ENCODE data around the gene TC2N.
"Not testable (repeated sequence)": the region's sequence is repeated elsewhere in the genome, so short reads cannot be mapped to it uniquely, and the experiment has no call there.

TC2N gene

DNA sequence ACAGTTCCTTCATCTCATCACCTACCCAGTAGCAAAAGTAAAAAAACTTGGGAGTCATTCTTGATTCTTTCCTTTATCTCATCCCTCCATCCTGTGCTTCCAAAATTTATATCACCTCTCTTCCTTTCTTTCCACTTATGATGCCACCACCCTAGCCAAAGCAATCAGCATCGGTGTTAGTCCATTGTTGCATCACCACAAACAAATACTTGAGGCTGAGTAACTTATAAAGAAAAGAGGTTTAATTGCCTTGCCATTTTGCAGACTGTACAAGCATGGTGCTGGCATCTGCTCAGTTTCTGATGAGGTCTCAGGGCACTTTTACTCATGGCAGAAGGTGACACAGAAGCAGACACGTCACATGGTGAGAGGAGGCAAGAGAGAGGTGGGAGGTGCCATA lies 115.6 kb downstream of the TC2N start:
- DNase-seq, result no peak

DNA sequence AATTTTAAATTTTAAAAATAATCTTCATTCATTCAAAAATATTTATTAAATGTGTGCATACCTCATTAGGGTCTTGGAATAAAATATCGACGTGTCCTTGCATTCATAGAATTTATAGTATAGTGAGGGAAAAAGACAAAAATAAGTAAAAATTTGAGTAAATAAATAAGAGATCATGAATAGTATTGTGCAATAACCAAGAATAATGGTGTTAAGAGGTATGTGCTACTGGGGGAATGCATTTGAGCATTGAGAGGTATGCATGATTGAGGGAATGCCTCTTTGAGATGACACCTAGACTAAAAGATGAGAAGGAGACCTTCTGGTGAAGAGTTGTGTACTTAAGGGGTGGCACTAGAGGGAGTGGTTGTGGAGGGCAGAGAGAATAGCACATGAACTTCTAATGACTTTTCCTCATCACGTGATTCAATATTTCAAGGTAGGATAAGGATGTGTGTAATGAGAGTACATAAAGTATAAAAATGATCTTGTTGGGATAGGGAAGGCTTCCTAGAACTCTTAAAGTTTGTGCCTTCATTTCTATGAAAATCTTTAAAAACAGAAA lies 116.6 kb downstream of the TC2N start:
- DNase-seq, result no peak

DNA sequence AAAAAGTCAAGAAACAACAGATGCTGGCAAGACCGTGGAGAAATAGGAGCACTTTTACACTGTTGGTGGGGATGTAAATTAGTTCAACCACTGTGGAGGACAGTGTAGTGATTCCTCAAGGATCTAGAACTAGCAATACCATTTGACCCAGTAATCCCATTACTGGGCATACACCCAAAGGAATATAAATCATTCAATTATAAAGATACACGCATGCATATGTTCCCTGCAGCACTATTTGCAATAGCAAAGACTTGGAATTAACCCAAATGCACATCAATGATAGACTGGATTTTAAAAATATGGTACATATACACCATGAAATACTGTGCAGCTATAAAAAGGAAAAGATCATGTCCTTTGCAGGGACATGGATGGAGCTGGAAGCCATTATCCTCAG lies 117.5 kb downstream of the TC2N start:
- no peak for DNase-seq

DNA sequence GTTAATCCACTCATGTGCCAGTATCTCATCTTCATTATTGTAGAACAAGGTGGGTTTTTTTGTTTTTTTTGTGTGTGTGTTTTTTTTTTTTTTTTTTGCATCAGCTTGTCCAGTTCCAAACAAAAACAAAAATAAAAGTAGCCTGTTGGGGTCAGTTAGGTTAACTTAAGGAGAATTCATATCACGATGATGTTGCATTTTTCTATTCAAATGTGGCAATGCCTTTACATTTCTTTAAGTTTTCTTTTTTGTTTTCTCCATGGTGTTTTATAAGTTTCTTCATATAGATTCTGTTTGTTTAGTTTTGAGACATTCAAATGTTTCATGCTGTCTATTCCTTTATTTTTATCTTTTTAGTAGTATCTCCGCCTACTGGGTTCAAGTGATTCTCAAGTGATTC lies 119.3 kb downstream of the TC2N start:
- no peak for DNase-seq

DNA sequence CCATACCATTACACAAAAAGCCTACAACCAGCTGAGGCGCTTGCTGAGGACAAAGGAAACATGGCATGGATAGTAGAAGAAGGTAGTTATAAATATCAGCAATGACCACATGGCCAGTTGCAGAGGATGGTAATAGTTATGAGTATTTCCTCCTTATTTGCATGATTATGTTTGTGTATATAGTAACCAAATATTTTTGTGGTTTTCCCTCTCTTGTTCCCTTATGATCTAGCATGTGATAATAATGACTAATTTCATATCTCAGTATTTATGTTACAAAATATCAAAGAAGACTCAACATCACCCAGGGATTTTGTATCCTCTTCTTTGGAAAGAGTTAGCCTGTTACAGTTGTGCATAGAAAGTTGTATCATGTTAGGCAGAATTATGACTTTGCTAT lies 122.0 kb downstream of the TC2N start:
- DNase-seq, result no peak

DNA sequence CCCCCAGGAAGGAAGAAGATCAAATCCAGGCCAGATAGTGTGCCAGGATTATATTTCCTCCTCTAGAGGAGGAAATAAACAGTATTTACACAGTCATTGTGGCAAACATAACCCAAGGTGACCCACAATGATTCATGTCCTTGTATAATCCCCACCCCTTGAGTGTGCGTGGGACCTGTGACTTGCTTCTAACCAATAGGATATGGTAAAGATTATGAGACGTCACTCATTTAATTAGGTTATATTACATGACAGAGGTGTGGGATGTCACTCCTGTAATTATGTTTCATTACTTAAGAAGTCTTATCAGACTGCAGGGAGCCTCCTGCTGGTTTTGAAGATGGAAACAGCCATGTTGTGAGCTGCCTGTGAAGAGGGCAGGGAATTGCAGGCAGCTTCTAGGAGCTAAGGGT lies 123.3 kb downstream of the TC2N start:
- DNase-seq, result no peak

DNA sequence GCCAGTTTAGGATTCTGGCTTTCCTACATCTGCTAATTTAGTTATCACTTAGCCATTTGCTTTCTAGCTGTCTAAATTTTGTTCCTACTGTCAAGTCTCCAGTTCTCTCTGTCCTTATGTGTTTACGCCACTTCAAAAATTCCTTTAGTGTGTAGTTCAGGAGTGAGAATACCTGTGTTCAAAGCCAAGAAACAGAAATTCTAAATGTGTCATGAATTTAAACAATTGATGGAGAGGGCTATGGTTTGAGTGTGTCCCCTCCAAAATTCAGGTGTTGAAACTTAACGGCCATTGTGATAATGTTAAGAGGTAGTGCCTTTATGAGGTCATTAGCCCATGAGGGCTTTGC lies 124.1 kb downstream of the TC2N start:
- DNase-seq, result no peak

DNA sequence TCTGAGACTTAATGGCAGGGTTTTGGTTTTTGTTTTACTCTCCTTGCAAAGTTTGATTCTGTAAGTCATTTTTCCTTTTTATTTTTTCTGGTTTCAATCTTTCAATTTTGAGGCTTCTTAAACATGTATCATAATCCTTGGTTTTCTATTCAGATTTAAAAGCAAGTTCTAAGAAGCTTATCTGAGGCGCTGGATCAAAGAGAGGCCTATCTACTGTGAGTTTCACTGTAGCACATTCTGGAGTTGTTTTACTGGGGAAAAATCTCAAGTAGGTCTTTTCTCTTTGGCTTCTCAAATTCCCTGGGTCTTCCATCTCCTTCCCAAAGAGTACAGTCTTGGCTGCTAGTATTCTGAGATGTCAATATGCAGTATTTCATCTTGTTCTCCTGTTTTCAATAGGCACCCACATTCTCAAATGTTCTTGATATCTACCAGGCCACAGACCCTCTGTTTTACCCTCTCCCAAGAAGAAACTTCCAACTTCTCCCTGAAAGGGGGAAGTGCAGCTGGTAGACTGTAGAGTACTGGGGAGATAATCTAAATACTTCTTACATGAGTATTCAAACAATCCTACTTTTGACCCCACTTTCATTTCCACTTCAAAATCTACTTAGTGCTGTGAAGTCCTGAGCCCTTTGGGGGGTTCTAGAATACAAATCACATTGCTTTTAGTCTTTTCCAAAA lies 124.6 kb downstream of the TC2N start:
- no peak for DNase-seq

DNA sequence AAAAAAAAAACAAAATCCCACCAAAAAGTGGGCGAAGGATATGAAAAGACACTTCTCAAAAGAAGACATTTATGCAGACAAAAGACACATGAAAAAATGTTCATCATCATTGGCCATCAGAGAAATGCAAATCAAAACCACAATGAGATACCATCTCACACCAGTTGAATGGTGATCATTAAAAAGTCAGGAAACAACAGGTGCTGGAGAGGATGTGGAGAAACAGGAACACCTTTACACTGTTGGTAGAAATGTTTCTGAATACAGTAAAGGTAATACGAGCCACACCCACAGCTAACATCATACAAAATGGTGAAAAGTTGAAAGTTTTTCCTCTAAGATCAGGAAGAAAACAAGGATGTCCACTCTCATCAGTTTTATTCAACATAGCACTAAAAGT lies 127.5 kb downstream of the TC2N start:
- DNase-seq, result not testable (repeated sequence)

DNA sequence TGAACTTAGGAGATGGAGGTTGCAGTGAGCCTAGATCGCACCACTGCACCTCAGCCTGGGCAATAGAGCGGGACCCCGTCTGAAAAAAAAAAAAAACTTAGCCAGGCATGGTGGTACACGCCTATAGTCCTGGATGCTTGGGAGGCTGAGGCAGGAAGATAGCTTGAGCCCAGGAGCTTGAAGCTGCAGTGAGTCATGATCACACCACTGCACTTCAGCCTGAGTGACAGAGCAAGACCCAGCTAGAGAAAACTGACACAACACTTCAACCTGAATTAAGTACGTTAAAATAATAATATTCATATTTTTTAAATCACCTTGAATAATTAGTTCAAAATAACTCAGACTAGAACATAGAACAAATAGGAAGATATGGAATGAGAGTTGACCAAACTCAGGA lies 129.7 kb downstream of the TC2N start:
- DNase-seq, result no peak

DNA sequence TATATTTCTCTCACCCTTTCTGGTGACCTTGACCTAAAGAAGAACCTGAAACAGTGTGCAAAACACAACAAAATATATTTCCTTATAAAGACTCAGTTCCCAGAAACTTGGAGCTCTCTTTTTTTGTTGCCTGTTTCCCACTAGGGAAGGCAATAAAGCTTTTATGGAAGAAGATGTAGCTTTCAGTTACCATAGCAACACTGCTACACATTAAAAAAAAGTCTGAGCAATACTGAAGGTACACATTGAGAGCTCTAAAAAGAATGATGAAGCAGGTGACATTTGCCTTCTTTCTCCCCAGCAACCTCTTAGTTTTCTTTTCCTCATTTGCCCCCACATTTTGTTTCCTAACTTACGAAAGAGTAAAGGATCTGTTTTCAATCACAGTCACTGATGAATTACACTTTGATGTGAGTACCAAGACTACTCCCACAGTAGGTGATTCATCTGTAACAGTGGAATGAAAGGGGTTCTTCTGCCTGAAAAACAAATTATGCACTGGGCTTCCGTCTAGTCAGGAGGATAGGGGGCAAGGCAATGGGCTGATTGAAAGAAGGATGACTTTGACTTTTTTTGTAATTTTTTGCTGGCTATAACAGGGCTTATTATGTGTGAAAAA lies 134.4 kb downstream of the TC2N start:
- DNase-seq, result no peak

DNA sequence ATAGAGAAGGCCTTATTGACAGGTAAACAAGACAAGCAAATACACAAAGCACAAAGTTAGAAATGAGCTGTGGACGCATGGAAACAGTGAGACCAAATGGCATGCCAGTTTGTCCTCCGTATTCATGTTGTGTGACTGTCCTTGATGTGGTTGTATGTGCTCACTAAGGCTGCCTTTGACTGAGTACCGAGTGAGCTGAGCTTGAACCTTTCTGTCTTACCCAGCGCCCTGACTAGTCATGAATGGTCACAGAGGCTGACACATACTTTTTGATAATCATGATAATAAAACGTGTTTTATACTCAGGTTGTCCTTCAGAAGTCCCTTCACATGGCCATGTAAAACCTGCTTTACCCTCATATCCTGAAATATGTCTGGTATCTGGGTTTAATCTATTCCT lies 134.9 kb downstream of the TC2N start:
- DNase-seq, result no peak

DNA sequence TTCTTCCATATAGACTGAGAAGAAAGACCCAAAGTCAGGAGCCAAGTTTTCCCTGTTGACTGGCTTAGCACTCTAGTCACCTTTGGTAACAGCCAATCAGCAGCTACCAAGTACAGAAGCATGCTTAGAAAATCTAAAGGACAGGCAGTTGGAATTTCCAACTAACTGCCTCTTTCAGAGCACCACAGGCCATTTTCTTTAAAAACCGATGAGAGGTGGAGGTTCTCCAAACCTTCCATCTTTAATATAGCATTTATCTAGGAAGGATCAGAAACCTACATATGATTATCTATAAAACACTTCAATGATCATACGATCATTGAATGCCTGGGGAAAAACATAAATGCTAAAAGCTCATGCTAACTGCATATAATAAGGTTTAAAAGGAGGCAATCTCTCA lies 135.3 kb downstream of the TC2N start, which contains the start of gene CATSPERB:
Gene CATSPERB (minus strand): TSS at position 101 of the 400 bp plus-strand sequence. CDS start 2,607 bp downstream, outside the sequence.
- DNase-seq, result no peak

DNA sequence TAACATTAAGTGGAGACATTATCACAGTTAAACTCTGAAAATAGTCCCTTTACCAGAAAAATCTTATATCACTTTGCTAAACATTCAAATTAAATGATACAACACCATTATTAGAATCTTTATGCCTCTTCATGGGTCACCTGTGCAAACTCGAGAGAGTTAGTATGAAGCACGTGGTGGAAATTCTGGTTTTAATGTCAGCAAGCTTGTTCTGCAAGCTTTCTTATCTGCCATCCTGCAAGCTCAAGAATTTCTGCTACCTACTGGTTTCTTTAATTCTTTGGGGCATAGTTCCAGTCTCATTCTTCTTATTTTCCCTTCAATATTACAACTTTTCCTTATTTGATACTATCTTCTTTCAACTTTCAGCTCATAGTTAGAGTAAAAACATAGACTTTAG lies 136.3 kb downstream of the TC2N start:
- no peak for DNase-seq

DNA sequence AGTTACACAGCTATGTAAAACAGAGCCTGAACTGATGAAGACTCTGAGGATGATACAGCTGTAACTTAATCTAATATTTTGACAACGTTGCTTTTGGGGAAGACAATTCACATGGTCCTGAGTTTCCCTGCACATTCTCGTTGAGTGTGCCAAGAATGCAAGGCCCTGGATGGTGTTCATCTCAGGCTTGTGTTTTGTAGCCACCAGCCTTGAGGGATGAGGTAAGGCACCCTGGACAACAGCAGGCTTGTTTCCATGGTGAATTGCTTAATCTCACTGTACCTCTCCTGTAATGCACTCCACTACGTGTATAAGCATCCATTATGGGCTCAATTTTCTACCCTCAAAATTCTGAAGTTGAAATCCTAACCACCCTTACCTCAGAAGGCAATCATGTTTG lies 137.6 kb downstream of the TC2N start:
- no peak for DNase-seq
